Measurements from ENCODE around the gene RBM38.

DNA sequence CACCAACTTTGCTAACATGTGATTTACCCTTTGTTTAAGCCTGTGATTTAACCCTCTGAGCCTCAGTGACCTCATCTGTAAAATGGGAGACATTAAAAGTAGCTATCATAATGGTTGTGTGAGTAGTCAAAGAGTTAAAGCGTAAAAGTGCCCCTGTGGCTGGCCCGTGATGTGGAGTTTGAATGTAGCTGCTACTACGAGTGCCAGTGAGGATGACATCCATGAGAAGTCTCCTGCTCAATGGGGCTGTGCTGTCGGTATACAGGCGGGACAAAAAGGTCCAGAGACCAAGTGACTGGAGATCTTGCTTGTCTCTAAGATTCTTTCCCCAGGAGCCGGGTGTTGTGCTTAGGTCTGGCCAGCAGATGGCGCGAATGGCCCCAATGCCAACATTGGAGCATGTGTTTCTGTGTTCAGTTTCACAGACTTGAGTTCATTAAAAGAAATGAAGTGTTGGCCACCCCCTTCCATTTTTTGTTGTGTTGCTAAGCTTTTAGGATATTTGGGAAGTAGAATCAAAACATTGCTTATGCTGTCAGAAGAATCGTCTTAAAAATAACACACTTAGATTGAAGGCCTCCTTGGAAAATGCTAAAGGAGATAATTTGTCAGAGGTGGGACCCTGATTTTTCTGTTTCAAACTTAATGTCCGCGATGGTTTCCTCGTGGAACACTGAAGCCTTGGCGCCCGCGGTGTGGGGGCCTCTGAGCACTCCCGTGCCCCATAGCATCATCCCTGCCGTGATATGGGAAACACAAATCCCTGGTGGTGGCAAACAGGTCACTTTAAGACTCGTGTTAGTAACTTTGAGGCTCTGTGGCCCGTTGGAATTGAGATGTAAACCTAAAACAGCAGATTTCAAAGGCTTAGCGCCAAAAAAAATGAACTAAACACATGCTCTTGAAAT is 9.3 kb upstream of the RBM38 start:
- TF ChIP-seq, protein P1, sequence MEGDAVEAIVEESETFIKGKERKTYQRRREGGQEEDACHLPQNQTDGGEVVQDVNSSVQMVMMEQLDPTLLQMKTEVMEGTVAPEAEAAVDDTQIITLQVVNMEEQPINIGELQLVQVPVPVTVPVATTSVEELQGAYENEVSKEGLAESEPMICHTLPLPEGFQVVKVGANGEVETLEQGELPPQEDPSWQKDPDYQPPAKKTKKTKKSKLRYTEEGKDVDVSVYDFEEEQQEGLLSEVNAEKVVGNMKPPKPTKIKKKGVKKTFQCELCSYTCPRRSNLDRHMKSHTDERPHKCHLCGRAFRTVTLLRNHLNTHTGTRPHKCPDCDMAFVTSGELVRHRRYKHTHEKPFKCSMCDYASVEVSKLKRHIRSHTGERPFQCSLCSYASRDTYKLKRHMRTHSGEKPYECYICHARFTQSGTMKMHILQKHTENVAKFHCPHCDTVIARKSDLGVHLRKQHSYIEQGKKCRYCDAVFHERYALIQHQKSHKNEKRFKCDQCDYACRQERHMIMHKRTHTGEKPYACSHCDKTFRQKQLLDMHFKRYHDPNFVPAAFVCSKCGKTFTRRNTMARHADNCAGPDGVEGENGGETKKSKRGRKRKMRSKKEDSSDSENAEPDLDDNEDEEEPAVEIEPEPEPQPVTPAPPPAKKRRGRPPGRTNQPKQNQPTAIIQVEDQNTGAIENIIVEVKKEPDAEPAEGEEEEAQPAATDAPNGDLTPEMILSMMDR (IDR thresholded peaks at IDR 0.05; ENCODE audit: insufficient read depth, low read length, poor library complexity, severe bottlenecking), result peak; percentile 90
- TF ChIP-seq EZH2phosphoT487 (conservative IDR thresholded peaks at IDR 0.05; ENCODE audit: low read length), result no peak
